SU-DHL-6 (cell line): ENCODE data around the gene ZNF189.

Experiments used
- H2AFZ ChIP-seq: fragments of 200-600 bp; sonication (generic); 2 replicates; pipeline ENCODE4 v1.6.1; 2014; ENCODE audit warnings: low read depth, mild to moderate bottlenecking, moderate library complexity, mixed read lengths, antibody characterized with exemption, low read length; ENCODE audit not compliant: severe bottlenecking
- H3F3A ChIP-seq: fragments of 200-600 bp; shearing (Covaris generic); 2 replicates; pipeline ENCODE4 v1.6.0; 2016; ENCODE audit warnings: antibody characterized with exemption, mild to moderate bottlenecking; ENCODE audit not compliant: insufficient read depth
- H3K27ac ChIP-seq: fragments of 200-600 bp; sonication (generic); 2 replicates; pipeline ENCODE4 v1.5.1; 2016; ENCODE audit warnings: low read depth, mild to moderate bottlenecking, low read length, moderate library complexity, mixed read lengths
- H3K27me3 ChIP-seq: fragments of 200-600 bp; sonication (generic), shearing (Covaris generic); 2 replicates; pipeline ENCODE4 v1.6.0; 2014; ENCODE audit warnings: mild to moderate bottlenecking, low read length
- H3K36me3 ChIP-seq: fragments of 200-600 bp; sonication (generic); 2 replicates; pipeline ENCODE4 v1.6.1; 2014; ENCODE audit warnings: mild to moderate bottlenecking, low read length, mixed read lengths
- H3K4me2 ChIP-seq: fragments of 300-600, 200-600 bp; shearing (Covaris generic), sonication (generic); 2 replicates; pipeline ENCODE4 v1.6.0; 2014; ENCODE audit warnings: low read length, low read depth, mild to moderate bottlenecking; ENCODE audit not compliant: poor library complexity, severe bottlenecking
- H3K4me3 ChIP-seq: fragments of 200-600 bp; sonication (generic); 2 replicates; pipeline ENCODE4 v1.5.1; 2014; ENCODE audit warnings: antibody characterized with exemption, low read length, mild to moderate bottlenecking, mixed read lengths; ENCODE audit not compliant: insufficient read depth, poor library complexity, severe bottlenecking
- H3K79me2 ChIP-seq: fragments of 200-600 bp; sonication (generic); 2 replicates; pipeline ENCODE4 v1.6.1; 2014; ENCODE audit warnings: mild to moderate bottlenecking, low read length, moderate library complexity; ENCODE audit not compliant: insufficient read depth
- H3K9ac ChIP-seq: fragments of 200-600 bp; sonication (generic); 2 replicates; pipeline ENCODE4 v1.7.0; 2014; ENCODE audit warnings: mild to moderate bottlenecking, low read length
- H3K9me2 ChIP-seq: fragments of 200-600 bp; sonication (generic); replicated peaks from 2 replicates; pipeline ENCODE4 v1.6.1; 2014; ENCODE audit warnings: low read length; ENCODE audit not compliant: insufficient read depth
- H3K9me3 ChIP-seq: fragments of 200-600 bp; sonication (generic); 2 replicates; pipeline ENCODE4 v1.6.1; 2014; ENCODE audit warnings: low read length, mixed read lengths; ENCODE audit not compliant: insufficient read depth
- H4K20me1 ChIP-seq: fragments of 200-600 bp; sonication (generic); 2 replicates; pipeline ENCODE4 v1.6.1; 2014; ENCODE audit warnings: low read depth, mild to moderate bottlenecking, antibody characterized with exemption, low read length, moderate library complexity, mixed read lengths
- EZH2phosphoT487 ChIP-seq: fragments of 200-600 bp; sonication (generic), shearing (Covaris generic); conservative IDR thresholded peaks from 2 replicates; pipeline ENCODE4 v1.6.1; 2018; ENCODE audit warnings: mild to moderate bottlenecking, antibody characterized with exemption, low read length, moderate library complexity, mixed read lengths
- TF ChIP-seq, protein P1 (sequence below): fragments of 200-600 bp; sonication (generic); IDR thresholded peaks from one replicate; pipeline ENCODE4 v1.5.1; 2017; ENCODE audit warnings: antibody characterized with exemption, mild to moderate bottlenecking, low read length, moderate library complexity; ENCODE audit not compliant: insufficient read depth, poor library complexity, severe bottlenecking

The ZNF189 gene

DNA sequence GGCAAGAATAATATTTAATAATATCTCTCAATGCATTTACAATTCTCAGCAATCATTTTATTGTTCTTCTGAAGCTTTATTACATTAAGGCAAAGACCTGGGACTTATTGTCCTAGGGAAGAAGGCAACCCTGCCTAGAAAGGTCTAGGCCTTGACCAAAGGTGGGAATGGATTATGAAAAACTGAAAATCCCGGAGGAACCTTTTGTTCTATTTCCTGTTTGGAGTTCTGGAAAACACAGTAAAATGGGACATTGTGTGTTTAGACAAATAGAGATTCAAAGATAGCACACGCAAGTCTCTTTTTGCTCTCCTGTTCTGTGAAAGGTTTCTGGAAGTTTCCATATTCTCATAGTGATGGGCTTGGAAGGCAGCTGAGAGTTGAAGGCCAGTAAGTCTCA, 45.0 kb upstream of the ZNF189 start:
- no peak for TF ChIP-seq EZH2phosphoT487
- TF ChIP-seq, protein P1, sequence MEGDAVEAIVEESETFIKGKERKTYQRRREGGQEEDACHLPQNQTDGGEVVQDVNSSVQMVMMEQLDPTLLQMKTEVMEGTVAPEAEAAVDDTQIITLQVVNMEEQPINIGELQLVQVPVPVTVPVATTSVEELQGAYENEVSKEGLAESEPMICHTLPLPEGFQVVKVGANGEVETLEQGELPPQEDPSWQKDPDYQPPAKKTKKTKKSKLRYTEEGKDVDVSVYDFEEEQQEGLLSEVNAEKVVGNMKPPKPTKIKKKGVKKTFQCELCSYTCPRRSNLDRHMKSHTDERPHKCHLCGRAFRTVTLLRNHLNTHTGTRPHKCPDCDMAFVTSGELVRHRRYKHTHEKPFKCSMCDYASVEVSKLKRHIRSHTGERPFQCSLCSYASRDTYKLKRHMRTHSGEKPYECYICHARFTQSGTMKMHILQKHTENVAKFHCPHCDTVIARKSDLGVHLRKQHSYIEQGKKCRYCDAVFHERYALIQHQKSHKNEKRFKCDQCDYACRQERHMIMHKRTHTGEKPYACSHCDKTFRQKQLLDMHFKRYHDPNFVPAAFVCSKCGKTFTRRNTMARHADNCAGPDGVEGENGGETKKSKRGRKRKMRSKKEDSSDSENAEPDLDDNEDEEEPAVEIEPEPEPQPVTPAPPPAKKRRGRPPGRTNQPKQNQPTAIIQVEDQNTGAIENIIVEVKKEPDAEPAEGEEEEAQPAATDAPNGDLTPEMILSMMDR = no peak
- Histone ChIP-seq H3K9me3 (no peaks in the 10 kb centered on the region), H3K4me2 (no peak overlapping the region), H3K9ac (no peak overlapping the region), H4K20me1 (no peaks in the 10 kb centered on the region), H3K4me3 (no peak overlapping the region), H3K9me2 (no peaks in the 10 kb centered on the region), H3K27me3 (no peaks in the 10 kb centered on the region), H3F3A (no peaks in the 10 kb centered on the region), H3K36me3 (no peaks in the 10 kb centered on the region), H3K79me2 (no peaks in the 10 kb centered on the region), H3K27ac (no peak overlapping the region), H2AFZ (no peak overlapping the region)

DNA sequence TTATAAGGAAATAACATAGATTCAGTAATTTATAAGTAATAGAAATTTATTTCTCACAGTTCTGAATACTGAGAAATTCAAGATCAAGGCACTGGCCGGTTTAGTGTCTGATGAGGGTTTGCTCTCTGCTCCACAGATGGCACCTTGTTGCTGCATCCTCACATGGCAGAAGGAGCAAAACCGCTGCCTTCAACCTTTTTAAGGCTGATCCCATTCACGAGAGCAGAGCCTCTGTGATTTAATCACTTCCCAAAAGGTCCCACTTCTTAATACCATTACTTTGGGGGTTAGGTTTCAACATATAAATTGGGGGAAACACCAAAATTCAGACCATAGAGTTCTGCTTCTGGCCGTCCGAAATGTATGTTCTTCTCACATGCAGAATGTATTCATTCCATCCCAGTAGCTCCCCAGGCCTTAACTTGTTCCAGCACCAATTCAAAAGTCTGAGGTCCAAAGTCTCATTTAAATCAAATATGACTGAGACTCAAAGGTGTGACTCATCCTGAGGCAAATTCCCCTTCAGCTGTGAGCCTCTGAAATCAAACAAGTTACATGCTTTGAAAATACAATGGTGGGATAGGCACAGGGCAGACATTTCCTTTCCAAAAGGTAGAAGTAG, 44.4 kb upstream of the ZNF189 start:
- Histone ChIP-seq H3K9me2 (no peaks in the 10 kb centered on the region), H3F3A (no peaks in the 10 kb centered on the region), H4K20me1 (no peaks in the 10 kb centered on the region), H3K27ac (no peak overlapping the region), H3K9ac (no peak overlapping the region), H3K9me3 (no peaks in the 10 kb centered on the region), H2AFZ (no peak overlapping the region), H3K79me2 (no peaks in the 10 kb centered on the region), H3K27me3 (no peaks in the 10 kb centered on the region), H3K4me2 (no peak overlapping the region), H3K36me3 (no peaks in the 10 kb centered on the region), H3K4me3 (no peak overlapping the region)
- TF ChIP-seq EZH2phosphoT487 = no peak
- TF ChIP-seq, protein P1 = no peak

DNA sequence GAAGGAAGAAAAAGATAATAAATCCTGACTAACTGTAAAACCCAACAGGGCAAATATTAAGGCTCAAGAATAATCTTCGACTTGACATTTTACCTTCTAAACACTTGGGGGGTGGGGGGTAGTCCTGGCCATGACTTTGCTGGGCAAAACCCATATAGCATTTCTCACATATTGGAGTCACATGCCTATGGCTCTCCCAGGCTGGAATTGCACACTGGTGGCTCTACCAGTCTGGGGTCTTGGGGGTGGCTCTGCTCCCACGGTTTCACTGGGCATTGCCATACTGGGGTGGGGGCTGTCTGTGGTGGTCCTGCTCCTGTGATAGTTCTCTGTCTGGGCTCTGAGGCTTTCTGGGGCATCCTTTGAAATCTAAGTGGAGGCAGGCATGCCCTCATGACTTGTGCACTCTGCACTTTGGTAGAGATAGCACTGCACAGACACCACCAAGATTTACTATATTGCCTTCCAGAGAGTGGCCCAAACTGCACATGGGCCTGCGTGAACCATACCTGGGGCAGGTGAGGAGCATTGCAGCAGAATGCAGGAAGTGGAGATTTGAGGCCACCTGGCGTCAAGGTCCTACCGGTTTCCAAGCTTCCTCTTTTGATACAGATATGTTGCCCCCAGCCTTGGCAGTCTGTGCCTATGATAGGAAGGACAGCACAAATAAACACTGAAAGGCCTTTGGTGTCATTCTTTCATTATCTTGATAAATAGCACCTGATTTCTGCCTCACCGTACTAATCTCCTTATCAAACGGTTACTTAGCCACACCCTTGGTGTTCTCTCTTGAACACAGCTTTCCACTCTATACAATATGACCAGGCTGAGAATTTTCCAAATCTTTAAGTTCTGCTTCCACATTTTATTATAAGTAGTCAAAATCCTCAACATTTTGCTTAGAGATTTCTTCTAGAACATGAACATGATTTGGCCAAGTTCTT, 43.6 kb upstream of the ZNF189 start:
- no peak overlapping the region for H3K27ac ChIP-seq
- H3K9ac ChIP-seq = no peak overlapping the region
- no peaks in the 10 kb centered on the region for H3K27me3 ChIP-seq
- H3K4me3 ChIP-seq = no peak overlapping the region
- no peaks in the 10 kb centered on the region for H3K79me2 ChIP-seq
- no peaks in the 10 kb centered on the region for H3K9me2 ChIP-seq
- TF ChIP-seq EZH2phosphoT487 = no peak
- TF ChIP-seq, protein P1 = no peak
- H3K4me2 ChIP-seq = no peak overlapping the region
- no peak overlapping the region for H2AFZ ChIP-seq
- no peaks in the 10 kb centered on the region for H3K9me3 ChIP-seq
- no peaks in the 10 kb centered on the region for H3K36me3 ChIP-seq
- H3F3A ChIP-seq = no peaks in the 10 kb centered on the region
- H4K20me1 ChIP-seq = no peaks in the 10 kb centered on the region
